HG03520 (cell line): ENCODE data around the gene RPTOR.

Experiments
- ATAC-seq: cut with Tn5 transposase; IDR thresholded peaks from one replicate; pipeline ENCODE4 v1.9.1; 2021; ENCODE audit warnings: mild to moderate bottlenecking, moderate library complexity; ENCODE audit not compliant: unreplicated experiment

The RPTOR gene

DNA sequence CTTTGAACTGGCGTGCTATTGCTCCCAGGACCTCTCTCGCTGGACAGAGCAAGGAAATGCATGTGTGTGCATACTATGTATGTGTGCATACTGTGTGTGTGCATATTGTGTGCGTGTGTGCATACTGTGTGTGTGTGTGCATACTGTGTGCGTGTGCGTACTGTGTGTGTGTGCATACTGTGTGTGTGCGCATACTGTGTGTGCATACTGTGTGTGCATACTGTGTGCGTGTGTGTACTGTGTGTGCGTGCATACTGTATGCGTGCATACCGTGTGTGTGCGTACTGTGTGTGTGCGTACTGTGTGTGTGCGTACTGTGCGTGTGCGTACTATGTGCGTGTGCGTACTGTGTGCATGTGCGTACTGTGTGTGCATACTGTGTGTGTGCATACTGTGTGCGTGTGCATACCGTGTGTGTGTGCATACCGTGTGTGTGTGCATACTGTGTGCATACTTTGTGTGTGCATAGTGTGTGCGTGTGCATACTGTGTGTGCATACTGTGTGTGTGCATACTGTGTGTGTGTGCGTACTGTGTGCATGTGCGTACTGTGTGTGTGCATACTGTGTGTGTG is 89.4 kb downstream of the RPTOR start:
- no peak for ATAC-seq

DNA sequence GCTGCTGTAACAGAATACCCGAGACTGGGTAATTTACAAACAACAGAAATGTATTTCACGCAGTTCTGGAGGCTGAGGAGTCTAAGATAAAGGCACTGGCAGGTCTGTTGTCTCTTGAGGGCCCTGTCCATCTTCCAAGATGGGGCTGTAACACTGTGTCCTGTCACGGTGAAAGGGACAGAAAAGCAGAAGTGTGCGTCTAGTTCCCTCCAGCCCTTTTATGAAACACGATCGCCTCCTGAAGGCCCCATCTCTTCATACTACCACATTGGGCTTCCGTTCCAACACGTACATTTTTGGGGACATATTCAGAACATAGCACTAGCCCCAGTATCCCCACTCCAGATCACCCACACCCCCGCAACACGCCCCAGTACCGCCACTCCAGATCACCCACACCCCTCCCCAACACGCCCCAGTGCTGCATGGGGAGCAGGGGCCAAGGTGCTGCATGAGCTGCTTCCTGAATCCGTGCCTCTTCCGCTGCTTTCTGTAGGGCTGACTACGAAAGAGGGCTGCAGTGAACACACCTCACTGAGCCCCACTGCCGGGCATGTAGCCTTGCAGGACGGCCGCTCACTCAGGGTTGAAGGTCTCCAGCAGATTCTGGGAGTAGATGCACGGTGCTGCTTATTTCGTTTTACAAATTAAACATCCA is 91.9 kb downstream of the RPTOR start:
- no peak for ATAC-seq

DNA sequence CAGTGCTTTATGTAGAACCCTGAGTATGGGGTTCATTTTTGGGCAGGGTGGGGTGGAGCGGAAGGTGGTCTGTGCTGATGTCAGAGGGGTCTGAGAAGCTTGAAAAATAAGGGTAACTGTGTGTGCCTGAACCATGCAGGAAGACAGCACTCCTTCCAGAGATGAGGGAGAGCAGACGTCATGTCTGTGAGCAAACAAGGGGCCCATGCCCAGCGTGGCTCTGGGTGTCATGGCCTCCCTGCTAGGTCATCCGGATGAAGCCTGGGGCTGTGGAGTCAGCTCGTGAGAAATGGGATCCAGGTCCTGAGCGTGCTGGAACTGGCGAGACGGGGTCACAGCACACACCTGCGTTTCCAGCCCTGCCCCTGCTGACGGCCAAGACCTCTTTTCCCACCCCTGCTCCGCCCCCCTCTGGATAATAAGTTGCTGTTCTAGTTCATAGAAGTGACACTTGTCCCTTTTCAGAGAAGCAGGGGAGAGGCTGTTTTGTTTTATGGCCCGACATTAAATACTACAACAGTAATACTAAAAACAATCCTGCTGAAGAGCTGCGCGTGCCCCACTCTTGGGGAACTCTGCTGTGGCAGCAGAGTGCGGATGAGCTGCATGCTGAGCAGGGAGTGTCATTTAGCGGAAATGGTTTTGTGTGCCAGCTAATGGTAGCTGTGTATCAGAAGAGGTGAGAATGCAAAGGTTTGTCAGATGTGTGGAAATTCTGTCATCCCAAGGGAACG is 92.6 kb downstream of the RPTOR start:
- ATAC-seq = no peak

DNA sequence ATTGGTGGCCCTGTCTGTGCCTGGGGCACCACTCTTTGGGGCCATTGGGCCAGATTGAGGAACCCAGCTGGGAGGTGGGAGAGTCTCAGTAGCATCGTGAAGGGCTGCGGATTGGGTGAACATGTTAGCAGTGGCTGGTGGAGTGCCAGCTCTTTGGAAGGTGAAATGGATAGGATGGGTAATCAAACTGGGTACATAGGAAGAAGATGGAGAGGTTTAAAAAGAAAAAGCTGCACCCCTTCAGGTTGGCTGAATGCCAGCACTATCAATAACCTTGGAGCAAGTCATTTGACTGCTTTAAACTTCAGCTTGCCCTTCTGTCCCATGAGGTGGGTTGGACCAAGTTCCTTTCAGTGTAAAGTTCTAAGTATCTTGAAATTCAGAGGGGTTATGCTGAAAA is 95.0 kb downstream of the RPTOR start:
- no peak for ATAC-seq

DNA sequence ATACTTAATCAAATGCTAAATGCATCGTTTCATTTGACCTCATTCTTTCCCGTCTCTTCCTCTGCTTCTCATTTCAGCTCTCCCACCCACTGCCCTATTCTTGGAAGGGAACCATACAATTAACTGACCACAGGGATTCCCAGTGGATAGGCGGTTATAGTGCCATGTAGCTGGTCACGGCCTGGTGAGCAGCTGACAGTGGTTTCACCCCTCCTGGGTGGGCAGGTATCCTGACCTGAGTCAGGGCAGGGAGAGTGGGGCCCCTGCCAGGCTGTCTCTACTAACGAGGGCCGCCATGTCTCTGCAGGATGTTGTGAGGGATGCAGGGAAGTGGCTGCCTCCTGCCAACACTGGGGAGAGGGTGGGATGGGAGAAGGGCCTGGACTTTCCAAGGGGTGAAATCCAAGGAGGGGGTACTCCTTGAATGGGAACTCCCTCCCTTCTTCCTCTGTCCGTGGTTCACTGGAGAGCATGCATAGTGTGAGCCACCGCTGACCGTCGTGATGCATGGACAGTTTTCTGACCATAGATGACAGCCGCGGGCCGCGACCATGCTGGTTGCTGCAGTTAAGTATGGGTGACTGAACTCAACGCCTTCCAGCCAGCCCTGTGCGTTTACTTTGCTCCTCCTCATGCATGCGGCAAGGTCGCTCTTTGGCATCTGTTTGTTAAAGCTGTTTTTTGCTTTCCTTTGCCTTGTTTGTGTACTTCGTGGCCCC is 95.9 kb downstream of the RPTOR start:
- no peak for ATAC-seq

DNA sequence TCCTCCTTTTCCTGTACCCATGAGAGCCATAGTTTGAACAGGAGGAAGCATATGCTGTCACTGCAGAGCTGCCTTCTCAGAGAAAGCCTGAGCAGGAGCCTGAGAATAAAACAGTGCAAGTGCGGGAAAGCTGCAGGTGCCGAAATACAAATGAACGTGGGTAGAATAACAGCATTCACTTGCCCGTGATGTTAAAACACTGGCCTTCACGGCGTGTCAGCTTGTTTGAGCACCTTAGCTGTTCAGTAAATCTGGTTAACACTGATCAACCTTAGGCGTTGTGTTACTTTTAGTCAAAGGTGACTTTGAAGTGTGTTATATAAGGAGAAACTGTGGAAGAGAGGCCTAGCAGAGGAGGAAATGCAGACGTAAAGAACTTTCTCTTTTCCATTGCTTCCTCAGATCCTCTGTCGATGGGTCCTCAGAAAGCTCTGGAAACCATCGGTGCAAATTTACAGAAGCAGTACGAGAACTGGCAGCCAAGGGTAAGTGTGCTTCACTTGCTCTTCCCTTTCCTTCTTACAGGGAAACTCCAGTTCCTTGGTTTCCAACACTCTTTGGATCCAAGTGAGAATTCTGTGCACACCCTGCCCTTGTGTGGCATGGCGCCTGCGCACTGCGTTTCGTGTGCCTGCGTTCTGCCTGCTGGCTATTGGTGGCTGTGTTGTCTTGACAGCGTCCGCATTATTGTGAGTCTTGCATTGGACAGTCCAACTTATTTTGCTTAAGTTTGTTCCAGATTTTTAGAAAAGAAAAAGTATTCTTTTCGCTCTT is 98.9 kb downstream of the RPTOR start:
- ATAC-seq = no peak

DNA sequence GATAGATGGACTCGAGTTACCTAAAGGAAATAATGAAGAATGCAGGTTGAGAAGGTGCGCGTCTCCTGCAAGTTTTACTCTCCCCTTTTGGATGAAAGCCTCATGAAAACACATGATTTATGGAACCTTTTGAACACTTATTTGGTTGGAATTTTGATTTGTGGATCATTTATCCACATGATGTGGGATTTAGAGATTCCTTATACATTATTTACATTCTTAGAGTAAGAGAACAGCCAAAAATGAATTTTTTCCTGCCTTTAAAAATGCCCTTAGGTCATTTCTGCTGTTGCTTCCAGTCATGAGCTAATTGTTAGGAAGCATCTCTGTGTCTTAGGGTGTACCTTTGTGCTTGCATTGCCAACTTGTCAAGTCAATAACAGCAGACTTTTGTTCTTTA is 99.9 kb downstream of the RPTOR start:
- ATAC-seq = no peak

DNA sequence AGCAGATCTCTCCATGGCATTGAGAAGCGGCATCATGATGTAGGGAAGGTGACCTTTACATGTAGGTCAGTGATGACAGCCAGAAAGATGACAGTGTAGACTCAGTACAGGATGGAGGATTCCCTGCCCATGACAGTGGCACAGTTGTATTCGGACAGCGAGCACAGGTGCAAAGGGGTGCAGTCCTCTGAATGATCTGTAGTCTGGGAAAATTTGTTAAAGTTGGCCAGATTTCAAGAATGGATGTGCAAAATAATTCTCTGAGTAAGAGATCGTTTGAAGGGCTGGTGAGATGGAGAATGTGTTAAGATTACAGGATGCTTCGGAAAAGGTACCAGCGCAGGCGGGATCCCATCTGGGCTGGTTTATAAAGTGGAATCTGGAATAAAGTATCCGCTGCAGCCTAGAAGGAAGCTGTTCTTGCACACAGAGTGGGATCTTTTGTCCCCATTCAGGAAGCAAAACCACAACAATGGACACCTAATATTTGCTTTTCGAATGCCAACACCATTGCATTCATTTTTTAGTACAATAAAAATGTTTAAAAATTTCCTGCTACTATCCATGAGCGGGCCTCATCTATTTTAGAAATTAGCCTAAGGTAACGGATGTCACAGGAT is 101.2 kb downstream of the RPTOR start:
- ATAC-seq = no peak

DNA sequence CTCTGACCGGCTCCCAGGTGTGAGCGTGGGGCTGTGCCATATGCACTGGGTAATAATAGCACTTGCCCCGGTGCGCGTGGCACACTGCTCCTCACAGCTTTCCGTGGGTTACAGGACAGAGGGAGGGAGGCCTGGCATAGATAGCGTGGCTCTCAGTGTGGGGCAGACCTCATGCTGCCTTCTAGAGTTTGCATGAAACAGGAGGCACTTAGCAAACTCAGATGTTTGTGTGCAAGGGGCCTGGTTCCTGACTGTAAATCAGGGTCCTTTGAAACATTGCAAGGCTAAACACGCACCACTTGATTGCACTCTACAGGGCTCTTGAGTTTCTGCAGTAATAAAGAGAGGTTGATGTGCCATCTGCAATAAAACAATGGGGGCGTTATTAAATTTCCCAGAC is 101.7 kb downstream of the RPTOR start:
- no peak for ATAC-seq

DNA sequence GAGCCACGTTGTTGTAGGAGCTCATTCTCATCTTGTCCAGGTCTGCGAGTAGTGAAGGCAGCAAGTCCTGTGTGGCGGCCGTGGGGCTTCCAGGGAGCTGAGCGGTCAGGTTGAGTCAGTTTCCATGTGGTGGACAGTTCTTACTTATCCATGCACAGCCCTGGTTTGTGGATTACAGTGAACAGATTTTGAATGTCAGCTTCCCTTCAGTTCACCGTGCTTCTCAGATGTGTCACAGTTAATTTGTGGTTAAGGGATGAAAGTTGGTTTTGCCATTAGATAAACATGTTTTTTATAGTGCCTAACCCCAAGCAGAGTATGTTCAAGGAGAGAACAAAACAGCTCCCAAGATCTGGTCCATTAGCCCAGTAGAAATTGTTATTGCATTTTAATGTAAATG is 103.1 kb downstream of the RPTOR start:
- no peak for ATAC-seq

DNA sequence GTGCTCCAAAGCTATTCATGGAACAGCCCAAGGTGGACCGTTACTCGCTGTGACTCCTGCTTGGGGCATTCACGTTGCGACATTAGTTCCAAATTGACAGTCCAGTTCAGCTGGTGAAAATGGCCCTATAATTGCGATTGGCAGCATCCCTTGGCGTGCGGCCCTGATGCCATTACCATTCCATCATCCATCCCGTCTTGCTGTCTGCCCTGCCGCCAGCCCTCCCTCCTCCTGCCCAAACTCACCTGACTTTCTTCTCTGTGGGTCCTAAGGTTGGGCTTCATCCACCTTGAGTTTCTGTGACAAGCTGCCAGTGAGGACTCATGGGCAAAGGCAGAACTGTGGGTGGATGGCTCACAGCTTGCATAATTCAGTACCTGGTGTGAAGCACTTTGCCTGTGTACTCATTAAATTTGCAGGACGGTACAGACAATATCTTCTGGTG is 104.6 kb downstream of the RPTOR start:
- no peak for ATAC-seq

DNA sequence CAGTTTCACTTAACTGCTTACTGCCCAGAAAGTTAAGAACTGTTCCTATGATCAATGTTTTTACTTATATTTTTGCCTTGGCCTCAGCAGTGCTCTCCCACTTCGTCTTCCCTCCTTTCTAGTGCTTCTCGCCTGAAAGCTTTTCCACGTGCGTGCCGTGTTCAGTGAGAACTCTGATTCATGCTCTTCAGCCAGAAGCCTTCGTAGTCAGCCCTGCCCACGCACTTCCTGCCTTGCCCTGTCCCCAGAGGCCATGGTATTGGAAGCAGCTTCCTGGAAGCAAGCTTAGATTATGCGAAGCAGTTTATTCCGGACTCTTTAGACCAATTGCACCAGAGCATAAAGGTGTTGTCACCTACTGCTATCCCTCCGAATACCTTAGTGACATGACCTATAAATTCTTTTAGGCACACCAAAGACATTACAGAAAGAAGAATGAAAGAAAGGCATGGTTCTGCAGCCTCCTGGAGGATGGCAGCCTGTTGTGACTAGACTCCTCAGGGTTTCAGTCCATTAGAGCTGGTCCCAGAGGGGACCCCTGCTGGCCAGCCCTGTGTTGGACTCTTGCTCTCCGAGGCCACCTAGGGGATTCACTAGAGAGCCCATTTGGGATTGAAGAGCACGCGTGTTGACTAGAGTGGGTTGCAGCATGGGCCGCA is 105.2 kb downstream of the RPTOR start:
- no peak for ATAC-seq

DNA sequence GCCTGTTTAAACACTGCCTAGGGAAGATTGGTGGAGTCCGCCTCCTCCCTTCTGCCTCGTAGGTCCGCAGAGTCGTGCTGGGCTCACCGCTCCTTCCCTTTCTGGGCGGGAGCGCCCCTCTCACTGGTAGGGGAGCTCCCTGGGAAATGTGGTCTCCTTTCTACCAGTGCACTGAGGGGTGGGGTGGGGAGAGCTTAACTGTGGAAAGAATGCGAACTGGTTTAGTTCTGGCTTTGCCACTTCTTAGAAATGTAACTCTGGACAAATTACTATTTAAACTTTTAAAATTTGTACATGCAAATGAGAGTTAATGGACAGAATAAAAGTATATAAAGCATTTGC is 105.7 kb downstream of the RPTOR start:
- ATAC-seq = no peak

DNA sequence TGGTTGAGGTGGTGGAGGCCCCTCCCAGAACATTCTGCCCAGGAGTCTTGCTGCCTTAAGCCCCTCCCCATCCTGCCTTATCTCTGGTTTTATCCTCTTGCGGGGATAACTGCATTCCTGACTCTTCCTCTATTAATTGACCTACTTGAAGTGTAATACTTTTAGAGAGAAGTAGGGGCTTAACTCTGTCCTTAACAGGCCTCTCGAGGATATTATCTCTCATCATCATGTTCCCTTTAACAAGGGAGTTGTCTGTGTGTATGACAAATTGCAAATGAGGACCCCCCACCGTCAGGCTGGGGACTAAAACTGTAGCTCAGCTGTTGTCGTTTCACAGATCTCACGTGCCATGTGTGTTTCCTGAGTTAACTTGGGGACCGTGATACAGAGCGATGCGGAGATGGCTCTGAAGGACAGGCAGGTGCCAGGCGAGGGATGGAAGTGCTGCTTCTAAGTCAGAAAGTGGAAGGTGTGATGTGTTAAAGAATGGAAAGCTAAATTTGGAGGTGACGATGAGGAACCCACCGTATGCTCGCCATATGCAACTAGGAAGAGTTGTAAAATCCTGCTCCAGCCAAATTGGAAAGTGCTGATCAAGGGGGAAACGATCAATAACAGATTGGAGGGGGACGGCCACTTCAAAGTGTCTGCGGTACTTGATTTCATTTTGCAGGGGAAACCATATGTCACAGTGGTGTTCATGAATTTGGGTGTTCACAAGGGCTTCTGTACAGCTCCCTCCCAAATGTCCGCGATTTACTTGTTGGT is 106.3 kb downstream of the RPTOR start:
- no peak for ATAC-seq

DNA sequence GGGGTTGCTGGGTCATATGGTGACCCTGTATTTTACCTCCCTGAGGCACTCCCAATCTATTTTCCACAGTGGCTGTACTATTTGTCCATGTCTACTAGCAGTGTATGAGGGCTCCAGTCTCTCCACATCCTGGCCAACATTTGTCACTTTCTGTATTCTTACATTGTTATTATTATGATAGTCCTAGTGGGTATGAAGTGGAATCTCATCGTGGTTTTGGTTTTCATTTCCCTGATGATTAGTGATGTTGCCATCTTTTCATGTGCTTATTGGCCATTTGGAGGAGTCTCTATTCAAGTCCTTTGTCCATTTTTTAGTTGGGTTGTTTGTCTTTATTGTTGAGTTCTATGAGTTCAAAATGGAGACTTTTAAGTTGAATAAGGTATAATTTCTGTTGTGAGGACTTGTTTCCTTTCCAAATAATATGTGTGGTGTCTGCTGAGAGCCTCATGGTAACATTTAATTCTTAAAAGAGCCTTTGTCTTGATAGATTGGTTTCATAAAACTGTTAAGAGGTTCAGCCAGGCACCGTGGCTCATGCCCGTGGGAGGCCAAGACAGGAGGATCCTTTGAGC is 108.2 kb downstream of the RPTOR start:
- no peak for ATAC-seq

DNA sequence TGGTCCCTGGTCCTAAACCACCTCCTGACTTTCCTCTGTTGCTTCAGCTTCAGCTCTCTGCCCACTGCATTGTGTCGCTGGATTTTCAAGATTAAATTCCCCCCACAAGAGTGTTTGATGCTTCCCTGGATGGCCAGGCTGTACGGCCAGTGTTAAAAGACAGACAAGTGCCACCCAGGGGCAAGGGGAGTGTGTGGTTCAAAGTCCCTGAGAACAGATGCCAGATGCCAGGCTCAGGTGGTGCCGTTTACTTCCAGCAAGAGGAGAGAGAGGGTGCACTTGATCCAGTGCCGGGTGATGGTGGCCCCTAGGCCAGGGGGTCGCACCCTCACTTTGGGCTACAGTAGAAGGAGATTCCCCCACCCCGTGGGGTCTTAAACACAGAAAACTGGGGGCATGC is 109.2 kb downstream of the RPTOR start:
- ATAC-seq = no peak

DNA sequence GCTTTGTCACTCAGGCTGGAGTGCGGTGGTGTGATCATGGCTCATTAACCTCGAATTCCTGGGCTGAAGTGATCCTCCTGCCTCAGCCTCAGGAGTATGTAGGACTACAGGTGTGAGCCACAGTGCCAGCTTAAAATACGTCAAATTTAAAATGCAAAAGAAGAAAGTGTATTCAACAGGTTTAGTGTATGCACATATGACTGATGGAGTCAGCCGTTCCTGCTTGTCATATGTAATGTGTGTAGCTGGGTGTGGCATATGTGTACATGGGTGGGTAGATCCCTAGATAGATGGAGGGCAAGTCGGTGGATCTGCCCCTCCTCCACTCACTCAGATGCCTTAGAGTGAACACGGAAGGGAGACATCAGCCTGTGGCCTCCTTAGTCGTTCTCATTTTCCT is 111.0 kb downstream of the RPTOR start:
- no peak for ATAC-seq

DNA sequence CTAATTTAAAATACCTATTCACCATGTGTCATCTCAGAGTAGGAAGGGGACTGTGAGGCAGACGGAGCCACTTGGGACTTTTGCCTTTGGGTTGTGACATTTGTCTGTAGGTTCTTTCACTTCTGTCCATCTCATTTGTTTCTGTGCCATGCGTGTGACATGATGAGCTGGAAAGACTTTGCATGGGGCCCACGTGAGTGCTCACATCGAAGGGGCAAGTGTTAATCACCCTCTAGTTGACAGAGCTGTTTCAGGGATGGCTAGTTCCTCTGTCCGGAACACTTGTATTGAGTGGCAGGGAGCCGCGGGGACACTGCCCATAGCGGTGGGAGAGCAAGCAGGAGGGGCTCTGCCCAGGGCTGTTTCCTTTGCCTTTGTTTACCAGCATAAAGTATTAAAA is 112.0 kb downstream of the RPTOR start:
- ATAC-seq = no peak

DNA sequence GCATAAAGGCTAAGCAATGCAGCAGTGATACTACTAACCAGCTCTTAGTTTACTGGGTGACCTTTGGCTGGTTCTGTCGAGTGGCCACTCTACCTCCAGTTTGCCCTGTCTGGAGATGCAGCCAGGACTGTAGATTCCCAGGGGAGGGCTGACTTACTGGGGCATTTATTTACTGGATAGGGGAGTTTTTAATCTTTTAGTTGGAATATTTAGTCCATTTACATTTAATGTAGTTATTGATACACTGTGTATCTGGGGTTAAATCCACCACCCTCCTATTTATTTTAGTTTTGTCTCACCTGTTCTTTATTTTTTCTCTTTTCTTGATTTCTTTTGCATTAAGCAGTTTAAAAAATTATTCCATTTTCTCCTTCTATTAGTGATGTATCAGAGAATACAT is 112.9 kb downstream of the RPTOR start:
- ATAC-seq = no peak
